ENCODE measurements around the gene STX16. TPM values are rescaled to one million over a fixed set of nuclear protein-coding genes. Genes with fewer than 3 reads are reported as not detected.

The STX16 gene
- total RNA-seq, 2 donors from 2014 or later = 91.6 to 114 TPM

- Mint-ChIP-seq H3K27ac (no peak overlapping the region), H3K27me3 (ENCODE audit: insufficient read depth) (no peaks in the 10 kb centered on the region), H3K4me1 (peaks cover 5% of the 10 kb centered on the region), H3K9me3 (no peaks in the 10 kb centered on the region), H3K36me3 (ENCODE audit: low read depth) (no peaks in the 10 kb centered on the region), H3K4me3 (no peak overlapping the region)
- H3K4me3 ChIP-seq (ENCODE audit: low read length) = no peak overlapping the region
- H3K9me3 ChIP-seq (ENCODE audit: control insufficient read depth, low read length) = no peaks in the 10 kb centered on the region
- no peaks in the 10 kb centered on the region for H3K4me1 ChIP-seq (ENCODE audit: control insufficient read depth, insufficient read depth, low read length)
- H3K27me3 ChIP-seq (ENCODE audit: control insufficient read depth, insufficient read depth, low read length, poor library complexity, severe bottlenecking) = no peaks in the 10 kb centered on the region
- 92 to 93% methylated on average over 17 of the region's 17 CpGs for WGBS, 2 experiments (ENCODE audit: insufficient coverage in 1 of 2, insufficient read length in 1 of 2)
- no peak overlapping the region for H3K27ac ChIP-seq (ENCODE audit: low read depth, low read length)
- no peak for TF ChIP-seq CTCF (conservative IDR thresholded peaks at IDR 0.05)
- no peak overlapping the region for H3K9ac ChIP-seq (ENCODE audit: extremely low read depth, low read length, poor library complexity, severe bottlenecking)
- no peaks in the 10 kb centered on the region for H3K36me3 ChIP-seq (ENCODE audit: control insufficient read depth, insufficient read depth, low read length)
- DNase-seq = no peak
These were observed 42.8 kb upstream of the STX16 start for GRCh38 chr20:58608096-58608840.

- DNase-seq = no peak
- Mint-ChIP-seq H3K4me1 (peaks cover 5% of the 10 kb centered on the region), H3K36me3 (ENCODE audit: low read depth) (no peaks in the 10 kb centered on the region), H3K27me3 (ENCODE audit: insufficient read depth) (no peaks in the 10 kb centered on the region), H3K27ac (no peak overlapping the region), H3K9me3 (no peaks in the 10 kb centered on the region), H3K4me3 (no peak overlapping the region)
- 95 to 97% methylated on average over 6 to 12 of the region's 12 CpGs for WGBS, 2 experiments (ENCODE audit: insufficient coverage in 1 of 2, insufficient read length in 1 of 2)
- Histone ChIP-seq H3K27ac (ENCODE audit: low read depth, low read length) (no peak overlapping the region), H3K4me1 (ENCODE audit: control insufficient read depth, insufficient read depth, low read length) (no peaks in the 10 kb centered on the region), H3K9me3 (ENCODE audit: control insufficient read depth, low read length) (no peaks in the 10 kb centered on the region), H3K4me3 (ENCODE audit: low read length) (no peak overlapping the region), H3K36me3 (ENCODE audit: control insufficient read depth, insufficient read depth, low read length) (no peaks in the 10 kb centered on the region), H3K27me3 (ENCODE audit: control insufficient read depth, insufficient read depth, low read length, poor library complexity, severe bottlenecking) (no peaks in the 10 kb centered on the region), H3K9ac (ENCODE audit: extremely low read depth, low read length, poor library complexity, severe bottlenecking) (no peak overlapping the region)
- TF ChIP-seq CTCF (conservative IDR thresholded peaks at IDR 0.05) = no peak
These were observed 42.1 kb upstream of the STX16 start for GRCh38 chr20:58609026-58609425.

- Histone ChIP-seq H3K27me3 (ENCODE audit: control insufficient read depth, insufficient read depth, low read length, poor library complexity, severe bottlenecking) (no peaks in the 10 kb centered on the region), H3K9ac (ENCODE audit: extremely low read depth, low read length, poor library complexity, severe bottlenecking) (no peak overlapping the region), H3K4me1 (ENCODE audit: control insufficient read depth, insufficient read depth, low read length) (no peaks in the 10 kb centered on the region), H3K36me3 (ENCODE audit: control insufficient read depth, insufficient read depth, low read length) (no peaks in the 10 kb centered on the region), H3K27ac (ENCODE audit: low read depth, low read length) (no peak overlapping the region), H3K9me3 (ENCODE audit: control insufficient read depth, low read length) (no peaks in the 10 kb centered on the region), H3K4me3 (ENCODE audit: low read length) (no peak overlapping the region)
- 91 to 97% methylated on average over 15 to 19 of the region's 19 CpGs for WGBS, 2 experiments (ENCODE audit: insufficient coverage in 1 of 2, insufficient read length in 1 of 2)
- Mint-ChIP-seq H3K27me3 (ENCODE audit: insufficient read depth) (no peaks in the 10 kb centered on the region), H3K36me3 (ENCODE audit: low read depth) (no peaks in the 10 kb centered on the region), H3K4me1 (peaks cover 5% of the 10 kb centered on the region), H3K4me3 (no peak overlapping the region), H3K9me3 (no peaks in the 10 kb centered on the region), H3K27ac (no peak overlapping the region)
- DNase-seq = no peak
- no peak for TF ChIP-seq CTCF (conservative IDR thresholded peaks at IDR 0.05)
These were observed 40.8 kb upstream of the STX16 start for GRCh38 chr20:58610071-58610800.
